ENCODE results near the gene AHSP.
"Not testable (repeated sequence)": the region's sequence is repeated elsewhere in the genome, so short reads cannot be mapped to it uniquely, and the experiment has no call there.

Gene AHSP

GRCh38 chr16:31527734-31528274 lies at the start of gene AHSP:
TSS of gene AHSP (plus strand) at chr16:31527900. CDS start at chr16:31528140, 240 bp downstream.
- DNase-seq: no peak

- DNase-seq: no peak
Observed at GRCh38 chr16:31478956-31479355, 48.7 kb upstream of the AHSP start.

DNA sequence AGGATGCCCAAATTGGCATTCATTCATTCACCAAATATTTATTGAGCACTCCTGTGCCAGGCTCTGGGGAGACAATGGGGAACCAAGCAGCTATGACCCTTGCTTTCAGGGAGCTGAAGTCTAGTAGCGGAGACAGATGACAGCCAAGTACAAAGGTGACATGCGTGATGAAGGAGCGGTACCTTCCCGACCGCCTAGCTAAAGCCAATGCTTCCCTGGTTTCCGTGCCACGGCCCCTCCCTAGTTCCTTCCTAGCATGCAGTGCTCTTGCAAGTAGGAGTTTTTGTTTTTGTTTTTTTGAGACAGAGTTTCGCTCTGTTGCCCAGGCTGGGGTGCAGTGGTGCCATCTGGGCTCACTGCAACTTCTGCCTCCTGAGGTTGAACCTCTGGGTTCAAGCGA lies 47.9 kb upstream of the AHSP start:
- DNase-seq: no peak

GRCh38 chr16:31480851-31481536 lies 46.7 kb upstream of the AHSP start:
- no peak for DNase-seq

DNA sequence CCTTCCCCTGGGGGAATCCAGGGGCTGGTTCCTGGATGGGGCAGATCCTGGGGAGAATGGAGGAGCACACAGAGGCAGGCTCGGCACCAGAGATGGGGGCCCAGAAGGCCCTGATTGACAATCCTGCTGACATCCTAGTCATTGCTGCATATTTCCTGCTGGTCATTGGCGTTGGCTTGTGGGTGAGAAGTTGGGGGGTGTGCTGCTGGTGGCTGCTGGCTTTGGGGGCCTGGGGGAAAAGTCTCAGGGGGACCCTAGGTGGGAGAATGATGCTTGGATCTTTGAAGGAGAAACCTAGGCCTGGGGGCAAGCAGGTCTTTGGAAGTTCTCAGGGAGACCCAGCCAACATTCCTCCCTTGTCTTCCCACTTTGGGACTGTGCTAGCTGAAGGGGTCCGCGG lies 44.6 kb upstream of the AHSP start, which contains the start of gene SLC5A2:
Gene SLC5A2 (plus strand): TSS at position 43 of the 400 bp plus-strand sequence. CDS start 14 bp downstream, at position 57.
- no peak for DNase-seq

DNA sequence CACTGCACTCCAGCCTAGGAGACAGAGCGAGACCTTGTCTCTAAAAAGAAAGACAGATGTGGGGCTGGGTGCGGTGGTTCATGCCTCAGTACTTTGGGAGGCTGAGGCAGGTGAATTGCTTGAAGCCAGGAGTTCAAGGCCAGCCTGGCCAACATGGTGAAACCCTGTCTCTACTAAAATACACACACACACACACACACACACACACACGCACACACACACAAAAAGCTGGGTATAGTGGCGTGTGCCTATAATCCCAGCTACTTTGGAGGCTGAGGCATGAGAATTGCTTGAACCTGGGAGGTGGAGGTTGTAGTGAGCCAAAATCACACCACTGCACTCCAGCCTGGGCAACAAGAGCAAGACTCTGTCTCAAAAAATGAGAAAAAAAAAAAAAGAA lies 43.7 kb upstream of the AHSP start:
- DNase-seq: not testable (repeated sequence)

GRCh38 chr16:31484491-31485171 lies 43.1 kb upstream of the AHSP start:
- DNase-seq: no peak

DNA sequence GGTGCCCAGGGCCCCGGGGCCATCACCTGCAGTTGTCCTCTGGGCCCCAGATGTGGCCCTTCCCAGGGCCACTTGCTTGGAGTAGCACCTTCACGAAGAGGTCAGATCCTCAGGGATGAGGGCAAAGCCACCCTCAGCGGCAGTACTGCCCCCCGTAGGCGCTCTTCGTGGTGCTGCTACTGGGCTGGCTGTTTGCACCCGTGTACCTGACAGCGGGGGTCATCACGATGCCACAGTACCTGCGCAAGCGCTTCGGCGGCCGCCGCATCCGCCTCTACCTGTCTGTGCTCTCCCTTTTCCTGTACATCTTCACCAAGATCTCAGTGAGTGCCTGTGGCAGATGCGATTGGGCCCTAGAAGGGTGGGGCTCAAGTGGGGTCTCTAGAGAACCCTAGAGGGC lies 42.1 kb upstream of the AHSP start:
- DNase-seq: no peak

- no peak for DNase-seq
Observed at GRCh38 chr16:31486045-31486444, 41.7 kb upstream of the AHSP start.

GRCh38 chr16:31487071-31487719 lies 40.5 kb upstream of the AHSP start:
- no peak for DNase-seq

DNA sequence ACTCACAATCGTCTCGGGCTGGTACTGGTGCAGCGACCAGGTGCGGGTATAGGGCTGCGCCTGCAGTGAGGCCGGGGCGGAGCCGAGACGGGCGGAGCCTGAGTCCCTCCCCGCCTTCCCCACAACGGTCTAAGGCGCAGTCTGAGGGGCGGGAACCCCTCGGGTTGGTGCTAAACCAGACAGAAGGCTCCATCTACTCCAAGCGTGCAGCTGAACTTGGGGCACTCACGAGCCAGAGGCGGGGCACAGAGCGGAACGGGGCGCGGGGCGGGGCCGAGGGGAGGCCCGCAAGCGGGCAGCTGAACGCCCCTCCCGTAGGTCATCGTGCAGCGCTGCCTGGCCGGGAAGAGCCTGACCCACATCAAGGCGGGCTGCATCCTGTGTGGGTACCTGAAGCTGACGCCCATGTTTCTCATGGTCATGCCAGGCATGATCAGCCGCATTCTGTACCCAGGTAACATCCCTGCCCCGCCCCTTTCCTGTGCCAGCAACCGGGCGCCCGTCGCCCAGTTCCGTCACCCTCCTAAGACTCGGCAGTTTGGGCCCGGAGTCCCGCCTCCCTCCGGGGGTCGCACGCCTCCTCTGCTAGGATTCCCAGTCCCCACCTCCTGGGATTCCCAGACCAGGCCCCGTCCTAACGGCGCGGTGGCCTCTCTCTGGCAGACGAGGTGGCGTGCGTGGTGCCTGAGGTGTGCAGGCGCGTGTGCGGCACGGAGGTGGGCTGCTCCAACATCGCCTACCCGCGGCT lies 39.8 kb upstream of the AHSP start:
- peak; percentile 68 for DNase-seq

DNA sequence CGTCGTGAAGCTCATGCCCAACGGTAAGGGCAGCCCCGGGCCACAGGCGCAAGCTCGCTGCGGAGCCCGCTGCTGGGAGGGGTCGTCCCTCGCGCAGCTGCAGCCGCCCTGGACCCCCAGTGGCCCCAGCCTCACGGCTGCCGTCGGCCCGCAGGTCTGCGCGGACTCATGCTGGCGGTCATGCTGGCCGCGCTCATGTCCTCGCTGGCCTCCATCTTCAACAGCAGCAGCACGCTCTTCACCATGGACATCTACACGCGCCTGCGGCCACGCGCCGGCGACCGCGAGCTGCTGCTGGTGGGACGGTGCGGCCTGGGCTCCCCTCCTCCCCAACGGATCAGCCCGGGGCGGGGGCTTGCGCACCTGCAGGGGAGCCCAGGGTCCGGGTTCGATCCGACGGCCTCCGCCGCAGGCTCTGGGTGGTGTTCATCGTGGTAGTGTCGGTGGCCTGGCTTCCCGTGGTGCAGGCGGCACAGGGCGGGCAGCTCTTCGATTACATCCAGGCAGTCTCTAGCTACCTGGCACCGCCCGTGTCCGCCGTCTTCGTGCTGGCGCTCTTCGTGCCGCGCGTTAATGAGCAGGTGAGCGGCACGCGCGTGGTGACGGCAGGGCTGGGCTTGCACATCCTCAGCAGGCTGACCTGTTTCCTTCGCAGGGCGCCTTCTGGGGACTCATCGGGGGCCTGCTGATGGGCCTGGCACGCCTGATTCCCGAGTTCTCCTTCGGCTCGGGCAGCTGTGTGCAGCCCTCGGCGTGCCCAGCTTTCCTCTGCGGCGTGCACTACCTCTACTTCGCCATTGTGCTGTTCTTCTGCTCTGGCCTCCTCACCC lies 39.0 kb upstream of the AHSP start:
- no peak for DNase-seq

DNA sequence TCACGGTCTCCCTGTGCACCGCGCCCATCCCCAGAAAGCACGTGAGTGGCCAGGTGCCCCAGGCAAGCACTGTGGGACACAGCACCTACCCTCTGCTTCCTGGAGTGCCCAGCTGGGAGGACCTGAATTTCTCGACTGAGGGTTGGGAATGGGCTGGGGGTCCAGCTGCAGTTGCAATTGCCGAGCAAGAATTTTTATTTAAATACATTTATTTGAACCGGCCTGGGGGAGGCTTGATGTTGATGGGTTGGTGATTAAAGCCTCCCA lies 38.5 kb upstream of the AHSP start:
- no peak for DNase-seq

GRCh38 chr16:31489616-31490584 lies 37.8 kb upstream of the AHSP start:
- DNase-seq: no peak

DNA sequence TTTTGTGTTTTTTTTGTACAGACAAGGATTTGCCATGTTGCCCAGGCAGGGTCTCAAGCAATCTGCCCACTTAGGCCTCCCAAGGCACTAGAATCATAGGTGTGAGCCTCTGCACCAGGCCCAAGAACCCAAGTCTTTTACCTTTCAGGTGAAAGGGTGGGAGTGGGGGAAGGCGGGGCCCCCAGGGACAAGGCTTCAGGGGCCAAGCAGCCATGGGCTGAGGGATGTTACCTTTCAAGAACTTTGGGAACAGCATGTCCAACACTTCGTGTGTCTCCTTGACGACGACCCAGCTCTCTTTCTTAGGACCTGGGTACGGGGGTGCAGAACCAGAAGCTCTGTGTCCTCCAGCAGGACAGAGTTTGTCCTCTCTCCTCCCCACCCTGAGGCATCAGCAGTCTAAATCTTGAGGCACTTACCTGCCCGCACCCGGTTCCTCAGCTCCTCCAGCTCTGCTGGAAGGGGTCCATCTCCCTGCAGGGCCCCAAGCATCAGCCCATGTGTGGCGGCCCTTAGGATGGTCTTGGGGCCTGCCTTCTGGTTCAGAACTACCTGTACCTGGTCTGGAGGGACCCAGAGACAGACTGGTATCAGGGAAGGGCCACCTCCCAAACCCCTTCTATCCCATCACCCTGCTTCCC lies 35.8 kb upstream of the AHSP start:
- DNase-seq: no peak

DNA sequence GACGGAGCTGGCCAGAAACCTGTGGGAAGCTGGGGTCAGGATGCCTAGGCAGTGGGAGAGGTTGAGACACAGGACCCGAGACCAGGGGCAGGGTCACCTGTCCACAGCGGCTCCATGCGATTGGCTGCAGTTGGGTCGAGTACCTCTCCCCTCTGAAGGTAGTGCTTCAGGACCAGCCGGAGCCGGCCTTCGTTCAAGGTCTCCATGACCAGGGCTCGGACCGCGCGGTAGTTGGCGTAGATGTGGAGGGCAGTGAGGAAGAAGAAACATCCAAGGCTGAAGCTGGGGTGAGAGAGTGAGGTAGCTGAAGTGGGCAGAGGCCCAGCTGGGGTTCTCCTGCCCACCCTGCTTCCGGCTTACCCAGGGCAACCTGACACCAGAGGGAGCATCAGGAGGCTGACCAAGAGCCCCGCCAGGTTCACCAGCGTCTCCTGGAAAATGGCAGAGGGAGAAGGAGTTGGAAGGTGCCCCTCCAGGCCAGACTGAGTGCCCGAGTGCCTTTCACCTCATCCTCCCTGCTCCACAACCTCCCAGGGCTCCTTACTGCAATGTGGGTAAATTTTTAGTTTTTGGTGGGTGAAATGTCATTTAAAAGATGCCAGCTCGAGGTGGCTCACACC lies 34.1 kb upstream of the AHSP start:
- DNase-seq: no peak

- no peak for DNase-seq
Observed at GRCh38 chr16:31496670-31497069, 31.0 kb upstream of the AHSP start.

DNA sequence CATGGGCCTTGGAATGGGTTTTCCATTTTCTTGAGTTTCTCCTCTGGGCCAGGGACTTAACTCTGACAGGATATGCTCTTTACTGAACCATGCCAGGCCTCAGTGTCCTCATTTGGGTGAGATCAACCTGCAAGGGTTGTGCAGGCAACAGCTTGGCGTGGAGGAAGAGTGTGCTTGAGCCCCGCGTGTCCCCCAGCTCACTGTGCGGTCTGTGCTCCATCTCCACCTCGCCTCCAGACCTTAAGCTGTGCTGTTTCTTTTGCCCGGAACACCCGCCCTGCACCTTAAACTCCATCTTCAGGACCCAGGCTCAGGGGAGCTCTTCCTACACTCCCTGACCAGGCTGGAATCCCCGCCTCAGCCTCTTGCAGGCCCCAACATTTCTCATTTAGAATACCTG lies 29.2 kb upstream of the AHSP start:
- DNase-seq: no peak

- no peak for DNase-seq
Observed at GRCh38 chr16:31499928-31500327, 27.8 kb upstream of the AHSP start.

Measured in stimulated activated naive CD4-positive, alpha-beta T cell treated with Interleukin-2 at 50 U/mL for 16 hours (primary cell).